Mononuclear cell (primary cell): ENCODE measurements around the gene ATXN10. TPM values are rescaled to one million over a fixed set of nuclear protein-coding genes. Genes with fewer than 3 reads are reported as not detected.
"Not testable (repeated sequence)": the region's sequence is repeated elsewhere in the genome, so short reads cannot be mapped to it uniquely, and the experiment has no call there.

Source experiments
- H3K27me3 ChIP-seq: 2 replicates; pipeline ENCODE4 v1.6.0; 2011; ENCODE audit warnings: low read length, control low read depth; ENCODE audit not compliant: insufficient read depth
- H3K4me1 ChIP-seq: 2 replicates; pipeline ENCODE4 v1.5.1; 2011; ENCODE audit warnings: mild to moderate bottlenecking, low read length, control low read depth; ENCODE audit not compliant: insufficient read depth
- H3K4me3 ChIP-seq: 2 replicates; pipeline ENCODE4 v1.5.1; 2011; ENCODE audit warnings: mild to moderate bottlenecking, low read length, moderate library complexity
- H3K9me3 ChIP-seq: 2 replicates; pipeline ENCODE4 v1.5.1; 2011; ENCODE audit warnings: low read depth, mild to moderate bottlenecking, control low read depth, low read length
- total RNA-seq: library from RNA; depleted of rRNA; stranded (reverse); fragments of >200 nt; gene quantifications from one replicate; pipeline ENCODE4 v1.2.3, GENCODE V29; 2012

ATXN10 gene
- 67.5 TPM for total RNA-seq

GRCh38 chr22:45671783-45672563, at the start of gene ATXN10:
TSS of gene ATXN10 (plus strand) at chr22:45671834. CDS start at chr22:45672064, 230 bp downstream.
- H3K9me3 ChIP-seq = no peaks in the 10 kb centered on the region
- H3K4me3 ChIP-seq = peak within 1 kb of the TSS; percentile 71
- peaks cover 30% of the 10 kb centered on the region for H3K4me1 ChIP-seq
- no peaks in the 10 kb centered on the region for H3K27me3 ChIP-seq

DNA sequence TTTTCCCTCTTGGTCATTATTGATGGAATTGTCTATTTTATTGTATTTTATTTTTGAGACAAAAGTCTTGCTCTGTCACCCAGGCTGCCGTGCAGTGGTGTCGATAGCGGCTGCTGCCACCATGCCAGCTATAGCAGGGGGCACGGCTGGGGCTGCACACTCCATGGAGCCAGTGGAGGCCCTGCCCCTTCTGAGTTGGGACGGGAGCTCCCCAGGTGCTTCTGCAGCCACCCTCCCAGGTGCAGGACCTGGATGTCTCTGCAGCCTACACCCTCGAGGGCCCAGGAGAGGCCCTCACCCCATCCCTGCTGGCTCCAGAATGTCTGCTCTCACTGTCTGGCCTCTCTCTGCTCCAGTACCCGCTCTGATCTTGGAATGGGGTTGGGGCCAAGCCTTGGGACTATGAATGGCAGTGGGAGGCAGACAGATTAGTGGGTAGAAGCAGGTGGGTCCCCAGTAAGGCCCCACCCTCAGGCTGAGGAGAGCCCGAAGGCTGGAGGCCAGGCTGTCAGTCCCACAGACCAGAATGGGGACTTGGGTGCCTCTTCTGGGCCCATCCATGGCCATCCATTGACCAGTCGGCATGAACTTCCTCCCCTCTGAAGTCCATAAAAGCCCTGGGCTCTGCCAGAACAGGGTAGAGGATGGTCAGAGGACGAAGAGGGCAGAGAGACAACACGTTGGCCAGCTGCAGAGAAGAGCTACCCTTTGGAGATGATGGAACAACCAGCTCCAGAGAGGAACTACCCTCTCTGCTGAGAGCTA, 49.6 kb upstream of the ATXN10 start:
- no peak overlapping the region for H3K4me3 ChIP-seq
- no peaks in the 10 kb centered on the region for H3K27me3 ChIP-seq
- no peaks in the 10 kb centered on the region for H3K9me3 ChIP-seq

DNA sequence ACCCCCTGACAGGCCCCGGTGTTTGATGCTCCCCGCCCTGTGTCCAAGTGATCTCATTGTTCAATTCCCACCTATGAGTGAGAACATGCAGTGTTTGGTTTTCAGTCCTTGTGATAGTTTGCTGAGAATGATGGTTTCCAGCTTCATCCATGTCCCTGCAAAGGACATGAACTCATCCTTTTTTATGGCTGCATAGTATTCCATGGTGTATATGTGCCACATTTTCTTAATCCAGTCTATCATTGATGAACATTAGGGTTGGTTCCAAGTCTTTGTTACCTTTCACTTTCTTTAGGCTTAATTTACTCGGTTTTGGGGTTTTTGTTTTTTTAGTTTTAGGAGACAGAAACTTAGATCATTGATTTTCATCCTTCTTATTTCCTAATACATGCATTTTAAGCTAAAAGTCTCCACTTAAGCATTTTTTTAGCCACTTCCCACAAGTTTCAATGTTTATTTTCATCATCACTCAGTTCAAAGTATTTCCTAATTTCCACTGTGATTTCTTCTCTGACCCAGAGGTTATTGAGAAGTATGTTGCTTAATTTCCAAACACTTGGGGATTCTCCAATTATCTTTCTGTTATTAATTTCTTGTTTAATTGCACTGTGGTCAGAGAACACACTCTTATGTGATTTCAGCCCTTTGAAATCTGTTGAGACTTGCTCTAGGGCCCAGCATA, 48.0 kb upstream of the ATXN10 start:
- H3K4me3 ChIP-seq, H3K27me3 ChIP-seq, H3K9me3 ChIP-seq, H3K4me1 ChIP-seq: not testable (repeated sequence)

More for the DNA sequence above, 49.6 kb upstream of the ATXN10 start:
- H3K4me1 ChIP-seq = peaks cover 6% of the 10 kb centered on the region

- H3K4me1 ChIP-seq = peaks cover 8% of the 10 kb centered on the region
- H3K9me3 ChIP-seq = no peaks in the 10 kb centered on the region
Measured at GRCh38 chr22:45626198-45626651, 45.4 kb upstream of the ATXN10 start.

DNA sequence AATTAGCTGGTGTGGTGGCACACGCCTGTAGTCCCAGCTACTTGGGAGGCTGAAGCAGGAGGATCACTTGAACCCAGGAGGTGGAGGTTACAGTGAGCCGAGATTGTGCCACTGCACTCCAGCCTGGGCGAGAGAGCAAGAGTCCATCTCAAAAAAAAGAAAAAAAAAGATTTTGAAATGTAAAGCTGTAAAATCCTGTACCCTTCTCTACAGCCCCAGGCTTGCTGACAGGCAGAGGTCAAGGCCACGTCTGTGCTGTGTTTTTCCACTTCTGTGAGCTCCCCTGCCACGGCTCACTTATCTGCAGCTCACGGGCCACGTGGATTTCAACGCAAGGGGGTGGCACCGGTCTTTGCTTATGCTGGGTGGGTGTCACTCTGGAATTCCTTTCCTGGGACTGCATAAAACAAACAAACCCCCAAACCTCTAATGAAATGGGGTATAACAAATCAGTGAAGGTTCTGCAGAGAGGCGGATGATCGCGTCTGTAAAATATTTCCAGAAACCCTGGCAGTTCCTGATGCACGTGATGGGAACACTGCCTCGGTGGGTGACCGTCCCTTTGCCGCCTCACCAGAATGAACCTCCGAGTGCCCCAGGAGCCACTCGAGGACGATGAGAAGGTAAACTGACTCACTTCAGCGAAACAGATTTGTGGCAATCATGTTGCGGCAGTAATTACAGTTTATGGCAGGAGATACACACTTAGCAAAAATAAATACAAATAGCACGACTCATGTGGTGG, 44.0 kb upstream of the ATXN10 start:
- no peak overlapping the region for H3K4me3 ChIP-seq
- H3K27me3 ChIP-seq = peaks cover 8% of the 10 kb centered on the region
- peaks cover 8% of the 10 kb centered on the region for H3K4me1 ChIP-seq
- H3K9me3 ChIP-seq = no peaks in the 10 kb centered on the region

More at GRCh38 chr22:45626198-45626651, 45.4 kb upstream of the ATXN10 start:
- no peak overlapping the region for H3K4me3 ChIP-seq
- H3K27me3 ChIP-seq = no peaks in the 10 kb centered on the region

DNA sequence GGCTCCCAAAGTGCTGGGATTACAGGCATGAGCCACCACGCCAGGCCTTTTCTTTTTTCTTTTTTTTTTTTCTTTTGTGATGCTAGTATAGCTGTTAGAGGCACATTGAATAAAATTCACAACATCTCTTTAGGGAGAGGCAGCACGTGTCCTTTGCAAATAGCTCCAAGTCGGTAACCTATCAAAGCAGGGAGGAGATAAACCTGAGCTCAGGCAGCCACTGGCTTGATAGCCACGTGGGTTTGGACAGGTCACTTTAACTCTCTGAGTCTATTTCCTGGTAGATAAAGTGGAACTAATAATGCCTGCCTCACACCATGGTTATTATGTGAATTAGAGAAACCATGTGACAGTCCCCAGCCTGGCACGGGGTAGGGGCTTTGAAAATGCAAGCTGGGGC, 43.1 kb upstream of the ATXN10 start:
- peaks cover 15% of the 10 kb centered on the region for H3K27me3 ChIP-seq
- no peak overlapping the region for H3K4me3 ChIP-seq

DNA sequence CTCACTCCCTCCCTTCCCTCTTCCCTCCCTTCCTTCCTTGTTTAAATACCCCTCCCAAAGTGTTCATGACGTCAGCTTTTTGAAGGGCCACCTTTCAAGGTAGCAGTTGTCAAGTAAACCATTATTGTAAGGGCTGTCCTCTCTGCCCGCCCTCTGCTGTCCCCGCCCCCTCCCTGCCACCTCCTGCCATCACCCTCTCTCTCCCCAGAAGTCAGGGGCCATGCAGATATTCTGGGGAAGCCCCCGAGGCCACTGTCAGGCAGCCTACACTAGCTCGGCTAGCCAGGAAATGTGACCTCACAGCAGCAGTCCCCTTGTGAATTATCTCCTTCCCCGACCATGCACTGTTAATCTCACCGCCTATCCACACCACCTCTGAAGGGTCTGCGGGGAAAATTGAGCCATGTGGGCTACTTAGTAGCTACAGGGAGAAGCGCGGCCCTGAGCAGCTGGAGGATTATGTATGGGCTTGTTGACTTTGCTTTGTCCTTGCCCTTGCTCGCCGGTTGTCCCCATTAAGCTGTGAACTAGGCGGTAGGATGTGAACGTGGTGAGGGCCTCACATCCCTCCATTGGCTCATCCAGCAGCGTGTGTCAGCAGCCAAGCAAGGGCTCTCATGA, 42.1 kb upstream of the ATXN10 start:
- peaks cover 3% of the 10 kb centered on the region for H3K4me1 ChIP-seq
- H3K27me3 ChIP-seq = peaks cover 15% of the 10 kb centered on the region
- no peaks in the 10 kb centered on the region for H3K9me3 ChIP-seq
- H3K4me3 ChIP-seq = no peak overlapping the region

More for the DNA sequence above, 43.1 kb upstream of the ATXN10 start:
- H3K4me1 ChIP-seq = peaks cover 8% of the 10 kb centered on the region
- no peaks in the 10 kb centered on the region for H3K9me3 ChIP-seq

DNA sequence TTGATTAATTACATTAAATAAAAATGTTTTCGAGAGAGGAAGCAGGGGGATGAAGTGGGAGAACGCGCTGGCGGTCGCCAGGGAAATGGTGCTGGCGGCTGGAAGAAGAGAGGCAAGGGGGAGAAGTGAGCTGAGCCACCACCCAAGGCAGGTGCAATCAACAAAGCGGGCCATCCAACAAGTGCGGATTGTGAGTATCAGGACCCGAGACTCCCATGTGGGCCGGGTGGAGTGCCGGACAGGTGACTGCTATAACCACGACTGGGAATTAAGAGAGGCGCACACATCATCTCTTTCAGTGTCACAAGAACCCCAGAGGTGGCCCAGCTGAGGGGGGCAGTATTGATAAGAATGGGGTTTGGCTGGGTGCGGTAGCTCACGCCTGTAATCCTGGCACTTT, 41.2 kb upstream of the ATXN10 start:
- H3K27me3 ChIP-seq = peaks cover 15% of the 10 kb centered on the region
- H3K4me1 ChIP-seq = peaks cover 3% of the 10 kb centered on the region
- H3K4me3 ChIP-seq = no peak overlapping the region
- H3K9me3 ChIP-seq = no peaks in the 10 kb centered on the region

- Histone ChIP-seq H3K4me3 (no peak overlapping the region), H3K4me1 (peaks cover 3% of the 10 kb centered on the region), H3K9me3 (no peaks in the 10 kb centered on the region), H3K27me3 (peaks cover 15% of the 10 kb centered on the region)
Measured at GRCh38 chr22:45631140-45631840, 40.3 kb upstream of the ATXN10 start.

DNA sequence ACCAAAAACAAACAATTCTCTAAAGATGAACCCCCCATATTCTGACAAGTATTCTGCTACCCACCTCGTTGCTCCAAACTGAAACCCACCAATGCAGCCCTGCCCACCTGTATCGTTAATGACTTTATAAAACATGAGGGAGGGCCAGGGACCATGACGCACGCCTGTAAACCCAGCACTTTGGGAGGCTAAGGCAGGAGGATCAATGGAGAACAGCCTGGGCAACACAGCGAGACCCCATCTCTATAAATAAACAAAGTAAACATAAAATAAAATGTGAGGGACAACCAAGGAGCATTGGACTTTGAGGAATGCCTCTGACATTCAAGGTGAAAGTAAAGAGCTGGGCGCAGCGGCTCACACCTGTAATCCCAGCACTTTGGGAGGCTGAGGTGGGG, 39.8 kb upstream of the ATXN10 start:
- peaks cover 15% of the 10 kb centered on the region for H3K27me3 ChIP-seq

GRCh38 chr22:45632791-45633515, 38.7 kb upstream of the ATXN10 start:
- peaks cover 15% of the 10 kb centered on the region for H3K27me3 ChIP-seq
- H3K4me1 ChIP-seq = peaks cover 3% of the 10 kb centered on the region
- no peak overlapping the region for H3K4me3 ChIP-seq
- H3K9me3 ChIP-seq = no peaks in the 10 kb centered on the region

More for the DNA sequence above, 39.8 kb upstream of the ATXN10 start:
- Histone ChIP-seq H3K4me3 (no peak overlapping the region), H3K4me1 (peaks cover 3% of the 10 kb centered on the region), H3K9me3 (no peaks in the 10 kb centered on the region)

DNA sequence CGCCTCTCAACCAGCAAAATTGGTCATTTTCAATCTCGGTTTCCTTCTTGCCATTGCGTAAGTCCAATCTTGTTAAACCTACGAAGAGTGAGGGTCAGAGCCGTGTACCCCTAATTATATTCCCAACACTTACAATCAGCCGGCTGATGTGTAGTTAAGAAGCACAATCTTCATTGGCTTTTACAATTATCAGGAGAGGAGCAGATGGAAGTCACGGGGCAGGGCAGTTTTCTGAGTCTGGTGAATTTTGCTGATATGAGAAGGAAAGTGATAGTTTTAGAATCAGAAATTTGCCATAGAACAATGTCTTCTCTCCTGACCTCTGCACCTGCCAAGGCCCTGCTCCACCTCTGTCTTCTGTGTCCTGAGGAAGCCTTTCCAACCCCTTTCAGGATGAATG, 35.0 kb upstream of the ATXN10 start:
- H3K4me1 ChIP-seq = peaks cover 19% of the 10 kb centered on the region
- no peak overlapping the region for H3K4me3 ChIP-seq
- peaks cover 15% of the 10 kb centered on the region for H3K27me3 ChIP-seq
- H3K9me3 ChIP-seq = no peaks in the 10 kb centered on the region

GRCh38 chr22:45638197-45638596, 33.4 kb upstream of the ATXN10 start:
- H3K9me3 ChIP-seq = no peaks in the 10 kb centered on the region
- no peak overlapping the region for H3K4me3 ChIP-seq

More at GRCh38 chr22:45638197-45638596, 33.4 kb upstream of the ATXN10 start:
- Histone ChIP-seq H3K27me3 (peaks cover 7% of the 10 kb centered on the region), H3K4me1 (peaks cover 19% of the 10 kb centered on the region)
